Keratinocyte (primary cell): ENCODE results near the gene TUBB2A.

Source experiments
- CTCF ChIP-seq, 3 experiments: IDR thresholded peaks in 1 of 3; conservative IDR thresholded peaks in 1 of 3; optimal IDR thresholded peaks in 1 of 3; 2 replicates in 2 of 3; 3 replicates in 1 of 3; pipeline versions ENCODE3 to v1.5.1; 2011; ENCODE audit warnings: low read length in 3 of 3, mild to moderate bottlenecking in 3 of 3, moderate library complexity in 2 of 3, control low read depth in 1 of 3, inconsistent platforms in 1 of 3; ENCODE audit not compliant: insufficient read depth in 2 of 3; ENCODE audit errors: extremely low read depth in 1 of 3
- EZH2 ChIP-seq: IDR thresholded peaks from one replicate; pipeline ENCODE4 v1.6.1; 2012; ENCODE audit warnings: inconsistent platforms, mild to moderate bottlenecking, low read length, moderate library complexity

- TF ChIP-seq CTCF (optimal IDR thresholded peaks at IDR 0.05 in 1 of 3, IDR thresholded peaks at IDR 0.05 in 1 of 3, conservative IDR thresholded peaks at IDR 0.05 in 1 of 3; ENCODE audit: extremely low read depth in 1 of 3, insufficient read depth in 2 of 3, low read length in 3 of 3) (no peak), EZH2 (no peak)
Measured at GRCh38 chr6:3119040-3119723, 38.2 kb downstream of the TUBB2A start.
